IMR-90 (cell line): ENCODE results near the gene TAS2R1. TPM values are rescaled to one million over a fixed set of nuclear protein-coding genes. Genes with fewer than 3 reads are reported as not detected.

Source experiments
- ATAC-seq: fragments of 200-7000 bp; cut with Tn5 transposase; 2 replicates; pipeline ENCODE4 v1.9.1; 2020; ENCODE audit warnings: low read depth, mild to moderate bottlenecking, moderate library complexity
- BruUV-seq: library from RNA; stranded (reverse); fragments of 400-500 nt; replicated peaks from 2 replicates; lab custom pipeline; 2021; lab: Mats Ljungman, UMichigan
- CTCF ChIA-PET: fragments of 300-600 bp; formaldehyde crosslinking; extraction: SDS; loops from one replicate; lab custom pipeline; 2021; ENCODE audit warnings: antibody characterized with exemption; lab: Yijun Ruan, JAX
- POLR2A ChIA-PET: fragments of 300-600 bp; sonication (Branson Sonifier 250); formaldehyde crosslinking; loops from one replicate; lab custom pipeline; 2022; ENCODE audit warnings: antibody characterized with exemption; ENCODE audit not compliant: unreplicated experiment; lab: Charles Lee
- DNase-seq: peaks from one replicate; pipeline ENCODE4 v3.0.0; 2013
- H2AFZ ChIP-seq: replicated peaks from 2 replicates; pipeline ENCODE3; 2013; ENCODE audit warnings: low read length, mild to moderate bottlenecking; ENCODE audit not compliant: poor library complexity
- H2AK5ac ChIP-seq: 2 replicates; pipeline ENCODE4 v1.6.1; 2013; ENCODE audit warnings: low read depth, low read length, inconsistent platforms
- H2AK9ac ChIP-seq: replicated peaks from 2 replicates; pipeline ENCODE3; 2013; ENCODE audit warnings: mild to moderate bottlenecking, low read depth, low read length, moderate library complexity; ENCODE audit not compliant: poor library complexity
- H2BK120ac ChIP-seq: 2 replicates; pipeline ENCODE4 v1.6.1; 2013; ENCODE audit warnings: low read depth, low read length, inconsistent platforms
- H2BK15ac ChIP-seq: 3 replicates; pipeline ENCODE4 v1.6.1; 2013; ENCODE audit warnings: low read depth, low read length, inconsistent platforms
- H2BK20ac ChIP-seq: 2 replicates; pipeline ENCODE4 v1.6.1; 2013; ENCODE audit warnings: low read depth, mild to moderate bottlenecking, inconsistent platforms, low read length, moderate library complexity
- H2BK5ac ChIP-seq: 2 replicates; pipeline ENCODE4 v1.6.1; 2013; ENCODE audit warnings: mild to moderate bottlenecking, low read depth, low read length, inconsistent platforms; ENCODE audit not compliant: poor library complexity, severe bottlenecking
- H3K14ac ChIP-seq: replicated peaks from 2 replicates; pipeline ENCODE4 v1.6.1; 2013; ENCODE audit warnings: low read depth, low read length, inconsistent platforms
- H3K18ac ChIP-seq: 2 replicates; pipeline ENCODE4 v1.6.1; 2013; ENCODE audit warnings: low read depth, low read length, control low read depth
- H3K23ac ChIP-seq: 2 replicates; pipeline ENCODE4 v1.6.1; 2013; ENCODE audit warnings: low read depth, low read length, inconsistent platforms
- H3K27ac ChIP-seq: 2 replicates; pipeline ENCODE4 v1.5.1; 2013; ENCODE audit warnings: mild to moderate bottlenecking, control low read depth, low read length; ENCODE audit not compliant: insufficient read depth
- H3K27me3 ChIP-seq: 2 replicates; pipeline ENCODE4 v1.6.1; 2013; ENCODE audit warnings: low read length; ENCODE audit not compliant: control insufficient read depth, insufficient read depth
- H3K36me3 ChIP-seq: 2 replicates; pipeline ENCODE4 v1.6.1; 2013; ENCODE audit warnings: low read length, mixed read lengths; ENCODE audit not compliant: control insufficient read depth, insufficient read depth
- H3K4ac ChIP-seq: 2 replicates; pipeline ENCODE4 v1.6.1; 2013; ENCODE audit warnings: low read depth, low read length, inconsistent platforms
- H3K4me1 ChIP-seq: 2 replicates; pipeline ENCODE4 v1.6.1; 2013; ENCODE audit warnings: low read length, mixed read lengths; ENCODE audit not compliant: control insufficient read depth, insufficient read depth
- H3K4me2 ChIP-seq: 2 replicates; pipeline ENCODE4 v1.6.1; 2013; ENCODE audit warnings: low read depth, mild to moderate bottlenecking, control low read depth, low read length, moderate library complexity
- H3K4me3 ChIP-seq: 2 replicates; pipeline ENCODE4 v1.5.1; 2013; ENCODE audit warnings: low read depth, mild to moderate bottlenecking, control low read depth, low read length, moderate library complexity; ENCODE audit not compliant: insufficient read depth
- H3K56ac ChIP-seq: 2 replicates; pipeline ENCODE4 v1.6.1; 2013; ENCODE audit warnings: low read length, inconsistent platforms; ENCODE audit not compliant: insufficient read depth; ENCODE audit errors: extremely low read depth
- H3K79me1 ChIP-seq, 2 experiments: 2 replicates each; pipeline ENCODE4 v1.6.1; 2013; ENCODE audit warnings: low read length in 2 of 2, inconsistent platforms in 1 of 2, low read depth in 1 of 2
- H3K9ac ChIP-seq: 2 replicates; pipeline ENCODE4 v1.6.1; 2013; ENCODE audit warnings: low read depth, low read length, control low read depth
- H3K9me1 ChIP-seq: 2 replicates; pipeline ENCODE4 v1.6.1; 2013; ENCODE audit warnings: low read length, inconsistent platforms; ENCODE audit not compliant: insufficient read depth
- H3K9me3 ChIP-seq: 2 replicates; pipeline ENCODE4 v1.6.1; 2013; ENCODE audit warnings: low read length; ENCODE audit not compliant: control insufficient read depth, insufficient read depth
- H4K20me1 ChIP-seq: 2 replicates; pipeline ENCODE4 v1.6.1; 2013; ENCODE audit warnings: low read length, inconsistent platforms; ENCODE audit not compliant: insufficient read depth
- H4K5ac ChIP-seq: 2 replicates; pipeline ENCODE4 v1.6.1; 2013; ENCODE audit warnings: mild to moderate bottlenecking, low read depth, low read length, control low read depth
- H4K8ac ChIP-seq, 2 experiments: 2 replicates each; pipeline ENCODE4 v1.6.1; 2013; ENCODE audit warnings: low read depth in 2 of 2, low read length in 2 of 2, control low read depth in 1 of 2, inconsistent platforms in 1 of 2
- H4K91ac ChIP-seq: 2 replicates; pipeline ENCODE4 v1.6.1; 2013; ENCODE audit warnings: low read depth, low read length, inconsistent platforms; ENCODE audit not compliant: insufficient read depth
- BHLHE40 ChIP-seq: fragments of 150-350 bp; IDR thresholded peaks from 2 replicates; pipeline ENCODE4 v1.6.1; 2016; ENCODE audit warnings: mild to moderate bottlenecking, low read depth, low read length
- CEBPB ChIP-seq: IDR thresholded peaks from 2 replicates; pipeline ENCODE4 v1.6.1; 2012; ENCODE audit warnings: low read depth, low read length, improper control_type of control experiment
- CHD1 ChIP-seq: IDR thresholded peaks from 2 replicates; pipeline ENCODE4 v1.6.1; 2012; ENCODE audit warnings: low read depth, low read length, improper control_type of control experiment
- CTCF ChIP-seq: conservative IDR thresholded peaks from 2 replicates; pipeline ENCODE4 v1.5.1; 2012; ENCODE audit warnings: mild to moderate bottlenecking, low read depth, low read length, improper control_type of control experiment
- ELK1 ChIP-seq: fragments of 150-350 bp; IDR thresholded peaks from 2 replicates; pipeline ENCODE4 v1.6.1; 2016; ENCODE audit warnings: low read depth, mild to moderate bottlenecking, low read length, moderate library complexity, borderline replicate concordance
- FOS ChIP-seq: fragments of 150-350 bp; IDR thresholded peaks from 2 replicates; pipeline ENCODE4 v1.6.1; 2016; ENCODE audit warnings: low read depth, low read length
- MAFK ChIP-seq: IDR thresholded peaks from 2 replicates; pipeline ENCODE4 v1.6.1; 2012; ENCODE audit warnings: low read depth, low read length, improper control_type of control experiment
- MAZ ChIP-seq: IDR thresholded peaks from 2 replicates; pipeline ENCODE4 v1.6.1; 2012; ENCODE audit warnings: low read depth, mild to moderate bottlenecking, low read length, improper control_type of control experiment, moderate library complexity, borderline replicate concordance
- NFE2L2 ChIP-seq: fragments of 150-350 bp; IDR thresholded peaks from 2 replicates; pipeline ENCODE4 v1.6.1; 2016; ENCODE audit warnings: low read depth, mild to moderate bottlenecking, low read length
- POLR2A ChIP-seq: IDR thresholded peaks from 2 replicates; pipeline ENCODE4 v1.6.1; 2012; ENCODE audit warnings: mild to moderate bottlenecking, low read depth, low read length
- RCOR1 ChIP-seq: IDR thresholded peaks from 2 replicates; pipeline ENCODE4 v1.6.1; 2012; ENCODE audit warnings: mild to moderate bottlenecking, low read length, improper control_type of control experiment; ENCODE audit not compliant: insufficient replicate concordance
- SMC3 ChIP-seq: fragments of 150-350 bp; IDR thresholded peaks from 2 replicates; pipeline ENCODE4 v1.6.1; 2016; ENCODE audit warnings: low read depth, mild to moderate bottlenecking, antibody characterized with exemption, low read length, moderate library complexity
- USF2 ChIP-seq: fragments of 150-350 bp; IDR thresholded peaks from 2 replicates; pipeline ENCODE4 v1.6.1; 2017; ENCODE audit warnings: mild to moderate bottlenecking, antibody characterized with exemption, low read length, low read depth
- WGBS, 2 experiments: methylation state at CpG; one replicate each; pipeline versions ENCODE4 v1.1.5 to v1.1.7; 2013; ENCODE audit warnings: missing lambda C conversion rate in 2 of 2; ENCODE audit not compliant: insufficient read length in 1 of 2; ENCODE audit errors: extremely low coverage in 2 of 2; 5-methylcytosine and 5-hydroxymethylcytosine counted together
- dilution Hi-C: fragments of 300-500 bp; cut with HindIII; formaldehyde crosslinking; loops from one replicate; pipeline ENCODE4 v1.14.3; 2018; ENCODE audit warnings: low sequenced_read_pairs; ENCODE audit not compliant: unreplicated experiment
- in situ Hi-C: fragments of 300-500 bp; cut with MboI; formaldehyde crosslinking; loops from 3 replicates; pipeline ENCODE4 v1.14.3; 2019; ENCODE audit warnings: low sequenced_read_pairs, inconsistent platforms, mixed read lengths
- intact Hi-C: fragments of 100-400 bp; cut with micrococcal nuclease; formaldehyde crosslinking; loops from 2 replicates; pipeline ENCODE4 v1.10.0; 2022
- polyA plus RNA-seq, 3 experiments: library from polyadenylated mRNA; depleted of rRNA; stranded (reverse); fragments of >200 nt; gene quantifications; 2 replicates each; pipeline ENCODE4 v1.2.3, GENCODE V29; 2012; ENCODE audit warnings: low replicate concordance in 1 of 3
- total RNA-seq: library from RNA; depleted of rRNA; stranded (reverse); fragments of >200 nt; gene quantifications from 2 replicates; pipeline ENCODE4 v1.2.3, GENCODE V29; 2012

TAS2R1 gene
- total and polyA plus RNA-seq, 2 of the 4 experiments (the other 2 are of a cell fraction) = not detected

GRCh38 chr5:9596824-9597223, 33.3 kb downstream of the TAS2R1 start:
- H2BK20ac ChIP-seq = no peak overlapping the region
- no peak overlapping the region for H3K4me3 ChIP-seq
- H3K27me3 ChIP-seq = peaks cover 2% of the 10 kb centered on the region; the same call in 1 of the 2 replicates
- no peak overlapping the region for H3K9ac ChIP-seq
- no peak overlapping the region for H2BK5ac ChIP-seq
- no peak overlapping the region for H4K8ac ChIP-seq
- peaks cover 2% of the 10 kb centered on the region; the same call in 1 of the 2 replicates for H3K4me1 ChIP-seq
- H4K91ac ChIP-seq = no peak overlapping the region
- BruUV-seq = no TSS peak
- ChIA-PET POLR2A (no interaction called here), CTCF (no interaction called here)
- no peak overlapping the region for H4K5ac ChIP-seq
- in situ Hi-C loops (no loop called here), intact Hi-C loops (no loop called here), dilution Hi-C loops (no loop called here)
- no peak overlapping the region for H3K56ac ChIP-seq
- peak overlapping the region; percentile 55; the same call in 1 of the 2 replicates for H3K14ac ChIP-seq
- no peaks in the 10 kb centered on the region for H3K79me1 ChIP-seq
- no peak overlapping the region for H3K27ac ChIP-seq
- H3K36me3 ChIP-seq = no peaks in the 10 kb centered on the region
- H4K20me1 ChIP-seq = no peaks in the 10 kb centered on the region
- H2AK9ac ChIP-seq = no peak overlapping the region
- no peaks in the 10 kb centered on the region for H3K9me3 ChIP-seq
- H3K4ac ChIP-seq = no peak overlapping the region
- 0% methylated on average over 1 of the region's 4 CpGs; no CpG with 5 or more reads in 1 of the 2 experiments for WGBS, 2 experiments
- no peak for TF ChIP-seq SMC3
- TF ChIP-seq ELK1 = no peak
- no peak for TF ChIP-seq MAZ
- no peak for TF ChIP-seq USF2
- TF ChIP-seq BHLHE40 = no peak
- TF ChIP-seq MAFK = no peak
- TF ChIP-seq CEBPB = no peak
- no peak for TF ChIP-seq NFE2L2
- no peak for TF ChIP-seq FOS
- TF ChIP-seq CHD1 = no peak
- TF ChIP-seq CTCF = no peak
- TF ChIP-seq RCOR1 = no peak
- TF ChIP-seq POLR2A = no peak
- ATAC-seq (no peak), DNase-seq (no peak)
- H3K23ac ChIP-seq = peak overlapping the region; percentile 62; the same call in 1 of the 2 replicates
- H2BK120ac ChIP-seq = no peak overlapping the region
- no peak overlapping the region for H2BK15ac ChIP-seq
- H3K4me2 ChIP-seq = peak overlapping the region; percentile 46; the same call in 1 of the 2 replicates
- peak overlapping the region; percentile 77 for H2AFZ ChIP-seq
- no peak overlapping the region for H2AK5ac ChIP-seq
- no peaks in the 10 kb centered on the region; the same call in 1 of the 2 replicates for H3K9me1 ChIP-seq
- H3K18ac ChIP-seq = 0 out of 2 replicates have a peak overlapping the region, but pooled peaks have one; percentile 20
